SW480 (cell line): ENCODE data around the gene POLE3.
"Not testable (repeated sequence)": the region's sequence is repeated elsewhere in the genome, so short reads cannot be mapped to it uniquely, and the experiment has no call there.

Experiments
- DNase-seq: peaks from one replicate; pipeline ENCODE4 v3.0.0-alpha.2; 2016; ENCODE audit warnings: low spot score

The POLE3 gene

GRCh38 chr9:113376634-113377567 lies 33.6 kb downstream of the POLE3 start, which contains the start of gene HDHD3:
Gene HDHD3, minus strand, starts transcription at chr9:113376986. Its CDS starts 2,632 bp downstream, at chr9:113374354.
- DNase-seq = peak; percentile 79

- no peak for DNase-seq
Observed at GRCh38 chr9:113375057-113376023, 35.1 kb downstream of the POLE3 start.

- DNase-seq = no peak
Observed at GRCh38 chr9:113373676-113374392, 36.6 kb downstream of the POLE3 start.

GRCh38 chr9:113373256-113373655 lies 37.2 kb downstream of the POLE3 start:
- no peak for DNase-seq

GRCh38 chr9:113372059-113372458 lies 38.4 kb downstream of the POLE3 start:
- DNase-seq = no peak

- DNase-seq = no peak
Observed at GRCh38 chr9:113370806-113371325, 39.6 kb downstream of the POLE3 start.

GRCh38 chr9:113369855-113370140 lies 40.7 kb downstream of the POLE3 start:
- no peak for DNase-seq

- DNase-seq = no peak
Observed at GRCh38 chr9:113368982-113369854, 41.3 kb downstream of the POLE3 start.

GRCh38 chr9:113368348-113368981 lies 42.0 kb downstream of the POLE3 start:
- no peak for DNase-seq

GRCh38 chr9:113365652-113366051 lies 44.8 kb downstream of the POLE3 start:
- DNase-seq = not testable (repeated sequence)

GRCh38 chr9:113364951-113365350 lies 45.5 kb downstream of the POLE3 start:
- DNase-seq = no peak

GRCh38 chr9:113363336-113363735 lies 47.1 kb downstream of the POLE3 start:
- no peak for DNase-seq

- DNase-seq = no peak
Observed at GRCh38 chr9:113361304-113362018, 49.0 kb downstream of the POLE3 start.

- DNase-seq = no peak
Observed at GRCh38 chr9:113360242-113360842, 50.1 kb downstream of the POLE3 start.

GRCh38 chr9:113359385-113359784 lies 51.1 kb downstream of the POLE3 start:
- DNase-seq = no peak
